Activated T-helper 2 cell treated with anti-CD3 and anti-CD28 coated beads, Interferon-gamma antibody, Interleukin-2, Interleukin-4, amounts not matched to agents 10 μg/mL and 5 μg/mL and 100 μg/mL, durations not matched to agents 14 hours and 24 hours and 36 hours (primary cell): Measurements from ENCODE around the gene INSRR. TPM values are rescaled to one million over a fixed set of nuclear protein-coding genes. Genes with fewer than 3 reads are reported as not detected.

ENCODE experiments used
- DNase-seq: peaks from one replicate; pipeline ENCODE4 v3.0.0; 2021; ENCODE audit warnings: low spot score
- H3K27ac Mint-ChIP-seq: one replicate; pipeline ENCODE4 v1.8.0; 2021; ENCODE audit warnings: mixed read lengths
- H3K27me3 Mint-ChIP-seq: one replicate; pipeline ENCODE4 v1.8.0; 2021; ENCODE audit warnings: low read depth, mixed read lengths
- H3K36me3 Mint-ChIP-seq: one replicate; pipeline ENCODE4 v1.8.0; 2021; ENCODE audit warnings: low read depth, mixed read lengths
- H3K4me1 Mint-ChIP-seq: one replicate; pipeline ENCODE4 v1.8.0; 2021; ENCODE audit warnings: low read depth, mixed read lengths
- H3K4me3 Mint-ChIP-seq: one replicate; pipeline ENCODE4 v1.8.0; 2021; ENCODE audit warnings: low read depth, mild to moderate bottlenecking, moderate library complexity, mixed read lengths
- H3K9me3 Mint-ChIP-seq: one replicate; pipeline ENCODE4 v1.8.0; 2021; ENCODE audit warnings: mixed read lengths
- intact Hi-C: fragments of 100-400 bp; cut with micrococcal nuclease; formaldehyde crosslinking; loops from one replicate; pipeline ENCODE4 v1.15.1; 2023
- total RNA-seq: library from RNA; stranded (reverse); gene quantifications from 2 replicates; pipeline ENCODE4 v1.2.3, GENCODE V29; 2022

Gene INSRR
- total RNA-seq, 1 donor from 2014 or later: 1.4 TPM

- Mint-ChIP-seq H3K27me3 (peaks cover 31% of the 10 kb centered on the region), H3K4me3 (no peak overlapping the region), H3K4me1 (peaks cover 6% of the 10 kb centered on the region), H3K9me3 (no peaks in the 10 kb centered on the region), H3K27ac (no peak overlapping the region), H3K36me3 (no peaks in the 10 kb centered on the region)
- intact Hi-C loops: loop anchor here (10.0 kb wide), 1 partner anchor 214 kb away; no protein-coding TSS in a partner anchor
- no peak for DNase-seq
These were observed 40.2 kb upstream of the INSRR start for GRCh38 chr1:156898971-156899664.

GRCh38 chr1:156898161-156898566 is 39.2 kb upstream of the INSRR start:
- DNase-seq: no peak
- Mint-ChIP-seq H3K36me3 (no peaks in the 10 kb centered on the region), H3K4me1 (peaks cover 6% of the 10 kb centered on the region), H3K4me3 (no peak overlapping the region), H3K9me3 (no peaks in the 10 kb centered on the region), H3K27ac (no peak overlapping the region), H3K27me3 (peaks cover 36% of the 10 kb centered on the region)
- intact Hi-C loops: loop anchor here (10.0 kb wide), 1 partner anchor 213 kb away; no protein-coding TSS in a partner anchor

- no peak overlapping the region for H3K27ac Mint-ChIP-seq
- intact Hi-C loops: loop anchor here (10.0 kb wide), 1 partner anchor 212 kb away; no protein-coding TSS in a partner anchor
- no peak overlapping the region for H3K4me3 Mint-ChIP-seq
- no peak for DNase-seq
- peaks cover 38% of the 10 kb centered on the region for H3K27me3 Mint-ChIP-seq
- H3K4me1 Mint-ChIP-seq: peaks cover 9% of the 10 kb centered on the region
- no peaks in the 10 kb centered on the region for H3K36me3 Mint-ChIP-seq
- no peaks in the 10 kb centered on the region for H3K9me3 Mint-ChIP-seq
These were observed 38.3 kb upstream of the INSRR start for GRCh38 chr1:156897078-156897825.

GRCh38 chr1:156896490-156897033 is 37.6 kb upstream of the INSRR start:
- H3K4me1 Mint-ChIP-seq: peaks cover 14% of the 10 kb centered on the region
- H3K9me3 Mint-ChIP-seq: no peaks in the 10 kb centered on the region
- H3K4me3 Mint-ChIP-seq: no peak overlapping the region
- intact Hi-C loops: loop anchor here (10.0 kb wide), 1 partner anchor 212 kb away; no protein-coding TSS in a partner anchor
- H3K27ac Mint-ChIP-seq: no peak overlapping the region
- H3K27me3 Mint-ChIP-seq: peaks cover 40% of the 10 kb centered on the region
- H3K36me3 Mint-ChIP-seq: no peaks in the 10 kb centered on the region
- no peak for DNase-seq

DNA sequence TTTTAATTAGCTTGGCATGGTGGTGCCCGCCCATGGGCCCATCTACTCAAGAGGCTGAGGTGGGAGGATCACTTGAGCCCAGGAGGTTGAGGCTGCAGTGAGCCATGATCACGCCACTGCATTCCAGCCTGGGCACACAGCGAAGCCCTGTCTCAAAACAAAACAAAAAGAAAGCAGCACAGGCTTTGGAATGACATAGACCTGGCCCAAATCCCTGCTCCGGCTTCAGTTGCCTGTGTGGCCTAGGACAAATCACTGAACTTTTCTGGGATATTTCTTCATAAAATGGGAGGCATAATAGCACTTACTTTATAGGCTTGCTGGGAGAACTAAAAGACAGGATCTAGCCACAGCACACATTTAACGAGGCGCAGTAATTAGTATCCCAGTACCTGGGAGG is 37.0 kb upstream of the INSRR start:
- no peak for DNase-seq
- peaks cover 43% of the 10 kb centered on the region for H3K27me3 Mint-ChIP-seq
- peaks cover 14% of the 10 kb centered on the region for H3K4me1 Mint-ChIP-seq
- intact Hi-C loops: loop anchor here (10.0 kb wide), 1 partner anchor 211 kb away; no protein-coding TSS in a partner anchor
- H3K36me3 Mint-ChIP-seq: no peaks in the 10 kb centered on the region
- H3K27ac Mint-ChIP-seq: no peak overlapping the region
- no peak overlapping the region for H3K4me3 Mint-ChIP-seq
- H3K9me3 Mint-ChIP-seq: no peaks in the 10 kb centered on the region

GRCh38 chr1:156895455-156895812 is 36.5 kb upstream of the INSRR start:
- H3K36me3 Mint-ChIP-seq: no peaks in the 10 kb centered on the region
- peaks cover 15% of the 10 kb centered on the region for H3K4me1 Mint-ChIP-seq
- no peak for DNase-seq
- no peak overlapping the region for H3K27ac Mint-ChIP-seq
- H3K4me3 Mint-ChIP-seq: no peak overlapping the region
- intact Hi-C loops: loop anchor here (10.0 kb wide), 1 partner anchor 211 kb away; no protein-coding TSS in a partner anchor
- H3K27me3 Mint-ChIP-seq: peaks cover 44% of the 10 kb centered on the region
- H3K9me3 Mint-ChIP-seq: no peaks in the 10 kb centered on the region

- H3K9me3 Mint-ChIP-seq: no peaks in the 10 kb centered on the region
- no peaks in the 10 kb centered on the region for H3K36me3 Mint-ChIP-seq
- no peak overlapping the region for H3K27ac Mint-ChIP-seq
- H3K4me1 Mint-ChIP-seq: peaks cover 17% of the 10 kb centered on the region
- no peak overlapping the region for H3K4me3 Mint-ChIP-seq
- DNase-seq: no peak
- intact Hi-C loops: loop anchor here (5.0 to 10.0 kb wide), 2 partner anchors 168 to 210 kb away; partner anchors contain the start of genes ISG20L2 and METTL25B
- H3K27me3 Mint-ChIP-seq: peaks cover 43% of the 10 kb centered on the region
These were observed 36.0 kb upstream of the INSRR start for GRCh38 chr1:156894711-156895454.

DNA sequence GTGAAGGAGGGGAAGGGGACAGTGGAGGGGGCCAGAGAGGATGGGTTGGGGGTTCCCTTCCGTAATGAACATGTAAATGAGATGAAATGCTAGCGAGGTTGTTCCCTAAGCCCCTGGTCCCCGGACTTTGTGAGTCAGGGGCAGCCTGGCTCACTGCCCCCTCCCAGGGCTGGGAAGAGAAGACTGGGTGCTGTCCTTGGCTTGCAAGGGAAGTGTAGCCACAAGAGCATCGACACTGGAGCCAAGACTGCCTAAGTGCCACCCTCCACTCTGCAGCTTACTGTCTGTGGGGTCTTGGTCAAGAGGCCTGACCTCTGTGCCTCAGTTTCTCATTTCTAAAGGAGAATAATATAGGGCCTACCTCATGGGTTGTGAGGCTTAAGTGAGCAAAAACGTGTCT is 35.1 kb upstream of the INSRR start:
- DNase-seq: no peak
- peaks cover 17% of the 10 kb centered on the region for H3K4me1 Mint-ChIP-seq
- no peaks in the 10 kb centered on the region for H3K9me3 Mint-ChIP-seq
- H3K27ac Mint-ChIP-seq: no peak overlapping the region
- H3K36me3 Mint-ChIP-seq: no peaks in the 10 kb centered on the region
- intact Hi-C loops: loop anchor here (5.0 to 10.0 kb wide), 2 partner anchors 167 to 209 kb away; partner anchors contain the start of genes ISG20L2 and METTL25B
- no peak overlapping the region for H3K4me3 Mint-ChIP-seq
- H3K27me3 Mint-ChIP-seq: peaks cover 41% of the 10 kb centered on the region

DNA sequence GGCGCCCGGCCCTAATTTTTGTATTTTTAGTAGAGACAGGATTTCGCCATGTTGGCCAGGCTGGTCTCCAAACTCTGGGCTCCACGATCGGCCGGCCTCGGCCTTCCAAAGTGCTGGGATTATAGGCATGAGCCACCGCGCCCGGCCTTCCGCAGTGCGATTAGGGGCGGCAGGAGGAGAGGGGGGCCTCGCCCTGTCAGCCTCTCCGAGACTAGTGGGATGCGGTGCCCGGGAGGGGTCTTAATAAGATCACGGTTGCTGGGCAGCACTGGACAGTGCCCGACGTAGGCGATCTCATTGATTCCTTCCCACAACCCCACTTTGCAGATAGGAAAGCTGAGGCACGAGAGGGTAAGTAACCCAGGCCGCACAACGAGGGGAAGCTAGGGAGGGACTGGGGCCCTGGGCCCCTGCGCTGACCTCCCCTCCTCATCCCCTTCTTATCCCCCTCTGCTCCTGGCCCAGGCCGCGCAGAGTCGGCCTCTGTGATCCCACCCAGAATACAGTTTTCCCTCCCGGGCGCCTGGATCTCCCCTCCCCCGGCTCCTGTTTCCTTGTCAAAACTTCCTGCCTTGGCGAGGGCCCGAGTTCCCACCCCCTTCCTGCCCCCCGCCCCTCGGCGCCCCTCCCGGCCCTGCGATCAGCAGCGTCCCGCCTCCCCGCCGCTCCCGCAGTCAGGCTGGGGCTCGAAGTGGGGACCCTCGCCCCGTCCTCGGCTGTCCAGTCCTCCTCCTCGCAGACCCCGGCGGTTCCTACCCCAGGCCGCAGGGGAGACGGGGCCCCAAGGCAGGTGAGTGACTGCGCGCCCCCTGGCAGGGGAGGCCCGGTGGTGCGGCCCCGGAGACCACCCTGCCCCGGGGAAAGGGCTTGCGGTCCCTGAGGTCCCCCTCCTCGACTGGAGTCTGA is 34.4 kb upstream of the INSRR start, which contains the start of gene PEAR1:
Gene PEAR1, plus strand, starts transcription at position 671 of the 906 bp plus-strand sequence. CDS start 10,209 bp downstream, outside the sequence.
- Mint-ChIP-seq H3K9me3 (no peaks in the 10 kb centered on the region), H3K27me3 (peaks cover 34% of the 10 kb centered on the region), H3K36me3 (peaks cover 3% of the 10 kb centered on the region), H3K27ac (no peak within 1 kb of the TSS), H3K4me3 (peak within 1 kb of the TSS; percentile 35), H3K4me1 (peaks cover 14% of the 10 kb centered on the region)
- DNase-seq: no peak
- intact Hi-C loops: loop anchor here (5.0 to 10.0 kb wide), 2 partner anchors 166 to 208 kb away; partner anchors contain the start of genes ISG20L2 and METTL25B

DNA sequence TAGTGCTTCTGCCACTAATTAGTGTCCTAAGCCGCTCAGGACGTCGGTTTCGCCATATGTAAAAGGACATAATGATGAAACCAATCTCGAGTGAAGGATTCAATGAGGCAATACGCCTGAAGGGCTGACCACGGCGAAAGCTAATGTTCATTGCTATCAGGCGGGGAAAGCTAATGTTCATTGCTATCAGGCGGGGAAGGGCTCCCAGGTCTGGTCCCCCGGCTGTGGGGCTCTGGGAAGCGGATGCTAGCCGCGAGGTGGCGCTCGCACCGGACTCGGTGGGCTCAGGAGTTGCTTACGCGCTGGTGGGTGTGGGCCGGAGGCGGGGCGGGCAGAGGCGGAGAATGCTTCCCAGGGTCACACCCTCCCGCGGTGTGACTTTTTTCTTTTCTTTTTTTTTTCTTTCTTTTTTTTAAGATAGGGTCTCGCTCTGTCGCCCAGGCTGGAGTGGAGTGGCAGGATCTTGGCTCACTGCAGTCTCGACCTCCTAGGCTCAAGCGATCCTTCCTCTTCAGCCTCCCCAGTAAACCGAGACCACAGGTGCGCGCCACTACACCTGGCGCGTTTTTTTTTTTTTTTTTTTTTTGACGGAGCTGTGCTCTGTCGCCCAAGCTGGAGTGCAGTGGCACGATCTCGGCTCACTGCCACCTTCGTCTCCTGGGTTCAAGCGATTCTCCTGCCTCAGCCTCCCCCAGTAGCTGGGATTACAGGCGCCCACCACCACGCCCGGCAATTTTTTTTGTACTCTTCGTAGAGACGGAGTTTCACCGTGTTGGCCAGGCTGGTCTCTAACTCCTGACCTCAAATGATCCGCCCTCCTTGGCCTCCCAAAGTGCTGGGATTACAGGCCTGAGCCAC is 33.5 kb upstream of the INSRR start:
- peaks cover 11% of the 10 kb centered on the region for H3K4me1 Mint-ChIP-seq
- H3K4me3 Mint-ChIP-seq: peak overlapping the region; percentile 35
- no peaks in the 10 kb centered on the region for H3K9me3 Mint-ChIP-seq
- peaks cover 32% of the 10 kb centered on the region for H3K27me3 Mint-ChIP-seq
- H3K36me3 Mint-ChIP-seq: peaks cover 3% of the 10 kb centered on the region
- no peak overlapping the region for H3K27ac Mint-ChIP-seq
- intact Hi-C loops: loop anchor here (1.0 to 10.0 kb wide), 3 partner anchors 35 to 208 kb away; partner anchors contain the start of genes ISG20L2 and METTL25B
- peak; percentile 80 for DNase-seq
